ENCODE data around the gene SDHAF3. TPM values are rescaled to one million over a fixed set of nuclear protein-coding genes. Genes with fewer than 3 reads are reported as not detected.

Gene SDHAF3
- total and polyA plus RNA-seq, 2 donors (not counting 3 experiments of a cell fraction or from before 2014, with no cell fraction given): 1.7 to 5.2 TPM

GRCh38 chr7:97138830-97139229, 21.3 kb downstream of the SDHAF3 start:
- CTCF ChIA-PET: no interaction called here
- FAIRE-seq (no peak), DNase-seq (ENCODE audit: low read depth, low spot score) (no peak)
- intact Hi-C loops (cut with micrococcal nuclease) (no loop called here), dilution Hi-C loops (cut with MboI; ENCODE audit: extremely low pct_ligation_motif_present, low sequenced_read_pairs) (no loop called here)
- H3K9ac ChIP-seq (replicated peaks; ENCODE audit: extremely low read depth, insufficient read depth, low read length): no peak overlapping the region
- BruUV-seq (replicated peaks): no TSS peak
- H3K79me2 ChIP-seq (ENCODE audit: control insufficient read depth, insufficient read depth, low read length): no peaks in the 10 kb centered on the region
- H2AFZ ChIP-seq (ENCODE audit: low read depth, low read length): no peak overlapping the region
- no peak overlapping the region for H3K4me3 ChIP-seq (replicated peaks in 1 of 3; ENCODE audit: insufficient read depth in 1 of 3, low read depth in 1 of 3, low read length in 3 of 3)
- H3K4me1 ChIP-seq (ENCODE audit: control insufficient read depth, extremely low read depth, insufficient read depth, low read length): no peaks in the 10 kb centered on the region
- no peak for TF ChIP-seq JUN (IDR thresholded peaks at IDR 0.05; ENCODE audit: borderline replicate concordance, insufficient read depth, insufficient read length, low read depth)
- no peak for TF ChIP-seq FOS (IDR thresholded peaks at IDR 0.05; ENCODE audit: borderline replicate concordance, insufficient read depth, low read length)
- TF ChIP-seq GATA2 (IDR thresholded peaks at IDR 0.05; ENCODE audit: insufficient read depth, insufficient read length, low read depth, low read length): no peak
- no peak for TF ChIP-seq POLR2AphosphoS5 (IDR thresholded peaks at IDR 0.05; ENCODE audit: insufficient read depth, low read depth, low read length)
- TF ChIP-seq CTCF (IDR thresholded peaks at IDR 0.05; ENCODE audit: extremely low read depth in 1 of 2, insufficient read depth in 1 of 2, low read depth in 1 of 2, low read length in 2 of 2): no peak
- TF ChIP-seq MYC (IDR thresholded peaks at IDR 0.05; ENCODE audit: low read depth, low read length): no peak
- no peak for TF ChIP-seq EZH2 (IDR thresholded peaks at IDR 0.05; ENCODE audit: borderline replicate concordance, low read depth, low read length, severe bottlenecking)
- TF ChIP-seq, protein P1, sequence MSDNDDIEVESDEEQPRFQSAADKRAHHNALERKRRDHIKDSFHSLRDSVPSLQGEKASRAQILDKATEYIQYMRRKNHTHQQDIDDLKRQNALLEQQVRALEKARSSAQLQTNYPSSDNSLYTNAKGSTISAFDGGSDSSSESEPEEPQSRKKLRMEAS (IDR thresholded peaks at IDR 0.05; ENCODE audit: insufficient read depth, insufficient read length): no peak
- TF ChIP-seq POLR2A (IDR thresholded peaks at IDR 0.05; ENCODE audit: low read depth, low read length): no peak
- H3K9me3 ChIP-seq (replicated peaks; ENCODE audit: control insufficient read depth, insufficient read depth, low read length): no peaks in the 10 kb centered on the region
- H3K36me3 ChIP-seq (ENCODE audit: control insufficient read depth in 2 of 2, extremely low read depth in 1 of 2, insufficient read depth in 2 of 2, low read length in 2 of 2): no peaks in the 10 kb centered on the region
- H4K20me1 ChIP-seq (replicated peaks; ENCODE audit: control insufficient read depth, extremely low read depth, insufficient read depth, low read length): no peaks in the 10 kb centered on the region
- POLR2A ChIA-PET: no interaction called here
- no peak overlapping the region for H3K27ac ChIP-seq (ENCODE audit: insufficient read depth, low read depth, low read length)
- no peaks in the 10 kb centered on the region for H3K27me3 ChIP-seq (ENCODE audit: control insufficient read depth in 2 of 2, insufficient read depth in 2 of 2, low read length in 2 of 2)
- no peak overlapping the region for H3K4me2 ChIP-seq (ENCODE audit: insufficient read depth, low read length)
- H3K9me1 ChIP-seq (replicated peaks; ENCODE audit: control insufficient read depth, extremely low read depth, insufficient read depth, low read length): no peaks in the 10 kb centered on the region

All from endothelial cell of umbilical vein (primary cell).